HTERT RPE-1 (cell line): ENCODE measurements around the gene APOBEC3B.
"Not testable (repeated sequence)": the region's sequence is repeated elsewhere in the genome, so short reads cannot be mapped to it uniquely, and the experiment has no call there.

Source experiments
- in situ Hi-C: fragments of 300-500 bp; cut with MboI; formaldehyde crosslinking; loops from 4 replicates; pipeline ENCODE4 v1.14.3; 2020; ENCODE audit warnings: low sequenced_read_pairs

The APOBEC3B gene

GRCh38 chr22:38950527-38951295 is 31.4 kb upstream of the APOBEC3B start:
- in situ Hi-C loops, result no loop called here

GRCh38 chr22:38951734-38952133 is 30.4 kb upstream of the APOBEC3B start:
- in situ Hi-C loops, result no loop called here

- in situ Hi-C loops, result no loop called here
Measured at GRCh38 chr22:38952281-38952993, 29.7 kb upstream of the APOBEC3B start.

GRCh38 chr22:38953091-38953490 is 29.1 kb upstream of the APOBEC3B start:
- in situ Hi-C loops, result no loop called here

- in situ Hi-C loops, result no loop called here
Measured at GRCh38 chr22:38953577-38954413, 28.4 kb upstream of the APOBEC3B start.

- in situ Hi-C loops, result no loop called here
Measured at GRCh38 chr22:38954414-38955043, 27.6 kb upstream of the APOBEC3B start.

GRCh38 chr22:38955250-38955905 is 26.8 kb upstream of the APOBEC3B start:
- in situ Hi-C loops, result no loop called here

GRCh38 chr22:38955926-38956325 is 26.2 kb upstream of the APOBEC3B start:
- in situ Hi-C loops, result no loop called here

GRCh38 chr22:38956551-38956950 is 25.6 kb upstream of the APOBEC3B start:
- in situ Hi-C loops, result no loop called here

GRCh38 chr22:38957046-38957770 is 24.9 kb upstream of the APOBEC3B start, which contains the start of gene APOBEC3A:
Gene APOBEC3A, plus strand, starts transcription at chr22:38957609. Its CDS starts 83 bp downstream, at chr22:38957692.
- in situ Hi-C loops, result no loop called here

- in situ Hi-C loops, result no loop called here
Measured at GRCh38 chr22:38957808-38958650, 24.1 kb upstream of the APOBEC3B start.

- in situ Hi-C loops, result not testable (repeated sequence)
Measured at GRCh38 chr22:38958651-38958943, 23.6 kb upstream of the APOBEC3B start.

- in situ Hi-C loops, result no loop called here
Measured at GRCh38 chr22:38959590-38959989, 22.6 kb upstream of the APOBEC3B start.

GRCh38 chr22:38960673-38961072 is 21.5 kb upstream of the APOBEC3B start:
- in situ Hi-C loops, result not testable (repeated sequence)

GRCh38 chr22:38963291-38963738 is 18.8 kb upstream of the APOBEC3B start:
- in situ Hi-C loops, result not testable (repeated sequence)

GRCh38 chr22:38963872-38964271 is 18.3 kb upstream of the APOBEC3B start:
- in situ Hi-C loops, result no loop called here

- in situ Hi-C loops, result no loop called here
Measured at GRCh38 chr22:38964306-38964705, 17.8 kb upstream of the APOBEC3B start.

GRCh38 chr22:38964989-38965388 is 17.2 kb upstream of the APOBEC3B start:
- in situ Hi-C loops, result no loop called here
